Stomach (tissue), 4 donors: ENCODE data around the gene PHF21B.

Source experiments
- POLR2A ChIP-seq, 4 donors: fragments of 450-650 bp; IDR thresholded peaks; one replicate each; pipeline ENCODE4 v1.6.1; 2016; ENCODE audit warnings: antibody characterized with exemption in 4 of 4, control low read depth in 2 of 4, mild to moderate bottlenecking in 1 of 4, moderate library complexity in 1 of 4
- POLR2AphosphoS5 ChIP-seq, 3 donors: sonication (generic); formaldehyde crosslinking; IDR thresholded peaks; one replicate each; pipeline ENCODE4 v1.6.1; 2016; ENCODE audit warnings: antibody characterized with exemption in 3 of 3

DNA sequence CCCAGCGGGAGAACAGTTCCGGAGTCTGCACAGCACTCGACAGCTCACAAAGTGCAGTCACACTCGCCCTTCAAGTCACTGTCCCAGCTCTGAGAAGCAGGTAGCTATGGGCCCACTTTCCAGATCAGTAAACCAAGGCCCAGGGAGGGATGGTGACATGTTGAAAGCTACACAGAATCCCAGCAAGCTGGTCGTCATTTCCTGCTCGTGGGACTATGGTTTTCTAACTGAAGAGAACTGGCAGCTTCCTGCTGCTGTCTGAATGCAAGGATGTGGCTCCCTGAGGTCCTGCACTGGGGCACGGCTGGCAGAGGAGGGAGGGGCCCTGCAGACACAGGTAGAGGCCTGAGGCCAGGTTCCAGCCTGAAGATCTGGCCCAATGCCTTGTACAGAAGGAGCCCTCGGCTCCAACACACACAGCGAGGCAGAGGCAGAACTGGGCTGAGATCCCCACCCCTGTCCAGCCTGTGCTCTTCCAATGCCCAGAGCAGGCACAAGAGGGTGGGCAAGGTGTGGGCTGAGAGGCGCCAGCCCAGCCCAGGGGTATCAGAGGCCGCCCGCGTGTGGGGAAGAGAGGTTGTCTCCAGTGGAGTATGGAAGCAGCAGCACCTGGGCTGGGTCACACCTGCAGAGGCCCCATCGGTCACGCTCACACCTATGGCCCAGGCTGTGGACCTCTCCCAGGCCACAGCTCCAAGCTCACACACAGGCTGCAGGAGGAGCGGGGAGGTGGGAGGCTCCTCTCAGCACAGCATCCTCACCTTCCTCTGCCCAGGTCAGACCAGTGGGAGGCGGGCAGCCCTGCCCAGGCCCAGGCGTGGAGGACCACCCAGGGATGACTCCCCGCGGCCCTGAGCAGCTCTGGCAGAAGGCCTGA lies 119.2 kb downstream of the PHF21B start:
- TF ChIP-seq POLR2A (IDR thresholded peaks at IDR 0.05) (no peak), POLR2AphosphoS5 (IDR thresholded peaks at IDR 0.05) (no peak)
